HCT116 (cell line): ENCODE data around the gene CSAG2. TPM values are rescaled to one million over a fixed set of nuclear protein-coding genes. Genes with fewer than 3 reads are reported as not detected.
"Not testable (repeated sequence)": the region's sequence is repeated elsewhere in the genome, so short reads cannot be mapped to it uniquely, and the experiment has no call there.

Source experiments
- ATAC-seq: fragments of 200-7000 bp; cut with Tn5 transposase; 2 replicates; pipeline ENCODE4 v1.9.1; 2020; ENCODE audit warnings: mild to moderate bottlenecking, moderate library complexity
- Bru-seq: library from RNA; stranded (reverse); fragments of 400-500 nt; gene quantifications from one replicate; lab custom pipeline; 2021; lab: Mats Ljungman, UMichigan
- BruChase-seq, 2 experiments: library from RNA; stranded (reverse); fragments of 400-500 nt; gene quantifications; one replicate each; lab custom pipeline; 2021; lab: Mats Ljungman, UMichigan
- BruUV-seq: library from RNA; stranded (reverse); fragments of 400-500 nt; replicated peaks from 2 replicates; lab custom pipeline; 2021; lab: Mats Ljungman, UMichigan
- CTCF ChIA-PET: fragments of 300-600 bp; sonication (Branson Sonifier 250); formaldehyde crosslinking; loops from one replicate; lab custom pipeline; 2021; ENCODE audit warnings: antibody characterized with exemption; lab: Charles Lee
- POLR2A ChIA-PET: fragments of 300-600, 350-600 bp; sonication (Branson Sonifier 250); formaldehyde crosslinking; loops from one replicate; lab custom pipeline; 2021; ENCODE audit warnings: antibody characterized with exemption; lab: Charles Lee
- RAD21 ChIA-PET, 2 experiments: fragments of 300-600 bp; sonication (Branson Sonifier 250); formaldehyde crosslinking; loops; one replicate each; lab custom pipeline; 2023; ENCODE audit warnings: low total read pairs in 2 of 2; ENCODE audit not compliant: uncharacterized antibody in 2 of 2, unreplicated experiment in 2 of 2, low non-redundant PET in 1 of 2; lab: Charles Lee
- DNase-seq: peaks from one replicate; pipeline ENCODE4 v3.0.0-alpha.2; 2010; ENCODE audit warnings: low read depth, low spot score
- H2AFZ ChIP-seq: fragments of 200-600 bp; shearing (Covaris generic), sonication (generic); 2 replicates; pipeline ENCODE4 v1.6.1; 2017; ENCODE audit warnings: low read depth, mixed run types, mixed read lengths, antibody characterized with exemption, low read length; ENCODE audit not compliant: poor library complexity, severe bottlenecking
- H3K27ac ChIP-seq: 2 replicates; pipeline ENCODE4 v1.5.1; 2012; ENCODE audit warnings: low read depth, low read length
- H3K27me3 ChIP-seq: fragments of 200-600 bp; sonication (generic); 2 replicates; pipeline ENCODE4 v1.6.1; 2016; ENCODE audit warnings: mixed run types, low read length, mixed read lengths; ENCODE audit not compliant: insufficient read depth
- H3K36me3 ChIP-seq, 2 experiments: fragments of 200-500 bp in 1 of 2; fragments of 200-600 bp in 1 of 2; sonication (Bioruptor generic) in 1 of 2; sonication (generic) in 1 of 2; 2 replicates each; pipeline versions ENCODE4 v1.5.1 to v1.6.1; 2014 to 2016; ENCODE audit warnings: low read length in 2 of 2, inconsistent platforms in 1 of 2, mixed read lengths in 1 of 2, mixed run types in 1 of 2; ENCODE audit not compliant: insufficient read depth in 2 of 2, control insufficient read depth in 1 of 2
- H3K4me1 ChIP-seq, 2 experiments: fragments of 200-600 bp in 1 of 2; sonication (generic) in 1 of 2; 2 replicates each; pipeline versions ENCODE4 v1.5.1 to v1.6.1; 2012 to 2017; ENCODE audit warnings: low read length in 2 of 2, inconsistent platforms in 1 of 2, mild to moderate bottlenecking in 1 of 2, mixed read lengths in 1 of 2, mixed run types in 1 of 2, moderate library complexity in 1 of 2; ENCODE audit not compliant: insufficient read depth in 2 of 2, control insufficient read depth in 1 of 2
- H3K4me2 ChIP-seq: fragments of 200-600 bp; sonication (generic); 2 replicates; pipeline ENCODE4 v1.6.1; 2017; ENCODE audit warnings: mixed run types, low read length, mixed read lengths
- H3K4me3 ChIP-seq, 2 experiments: fragments of 200-600 bp in 1 of 2; sonication (generic) in 1 of 2; replicated peaks in 1 of 2; 2 replicates each; pipeline ENCODE4 v1.5.1; 2011 to 2016; ENCODE audit warnings: low read length in 2 of 2, control low read depth in 1 of 2, low read depth in 1 of 2, mild to moderate bottlenecking in 1 of 2, mixed read lengths in 1 of 2, mixed run types in 1 of 2
- H3K79me2 ChIP-seq: fragments of 200-600 bp; sonication (generic); 2 replicates; pipeline ENCODE4 v1.6.1; 2017; ENCODE audit warnings: mild to moderate bottlenecking, mixed run types, low read length, moderate library complexity, mixed read lengths; ENCODE audit not compliant: insufficient read depth
- H3K9ac ChIP-seq: fragments of 200-600 bp; sonication (generic); 2 replicates; pipeline ENCODE4 v1.6.1; 2016; ENCODE audit warnings: low read length, mixed read lengths
- H3K9me2 ChIP-seq: fragments of 200-600 bp; sonication (generic), shearing (Covaris generic); 2 replicates; pipeline ENCODE4 v1.6.1; 2017; ENCODE audit warnings: mixed run types, mild to moderate bottlenecking, moderate library complexity; ENCODE audit not compliant: insufficient read depth
- H3K9me3 ChIP-seq, 2 experiments: fragments of 200-500 bp in 1 of 2; fragments of 200-600 bp in 1 of 2; sonication (Bioruptor generic) in 1 of 2; sonication (generic) in 1 of 2; 2 replicates each; pipeline ENCODE4 v1.6.1; 2014 to 2017; ENCODE audit warnings: low read length in 2 of 2, mixed read lengths in 2 of 2, inconsistent platforms in 1 of 2, low read depth in 1 of 2, mild to moderate bottlenecking in 1 of 2, mixed run types in 1 of 2, moderate library complexity in 1 of 2; ENCODE audit not compliant: control insufficient read depth in 1 of 2, insufficient read depth in 1 of 2
- H4K20me1 ChIP-seq: fragments of 200-600 bp; sonication (generic), shearing (Covaris generic); 2 replicates; pipeline ENCODE4 v1.6.1; 2017; ENCODE audit warnings: mixed run types, mild to moderate bottlenecking, moderate library complexity; ENCODE audit not compliant: insufficient read depth
- intact Hi-C: fragments of 100-400 bp; cut with micrococcal nuclease; formaldehyde crosslinking; loops from 2 replicates; pipeline ENCODE4 v1.10.0; 2022
- long read RNA-seq: library from polyadenylated mRNA; unstranded; transcript quantifications from one replicate; pipeline ENCODE4 v2.0.0, GENCODE V29; 2021; ENCODE audit not compliant: unreplicated experiment
- polyA plus RNA-seq: library from polyadenylated mRNA; unstranded; fragments of >200 nt; gene quantifications from 2 replicates; pipeline ENCODE4 v1.2.1, GENCODE V29; 2012; ENCODE audit warnings: missing spikeins
- total RNA-seq: library from RNA; stranded (reverse); gene quantifications from one replicate; pipeline ENCODE4 v1.2.1, GENCODE V29; 2021; ENCODE audit not compliant: unreplicated experiment

CSAG2 gene, protein sequence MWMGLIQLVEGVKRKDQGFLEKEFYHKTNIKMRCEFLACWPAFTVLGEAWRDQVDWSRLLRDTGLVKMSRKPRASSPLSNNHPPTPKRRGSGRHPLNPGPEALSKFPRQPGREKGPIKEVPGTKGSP
- total RNA-seq (not detected), Bru-seq, nascent RNA (percentile 29 among the genes with signal in this experiment), BruChase-seq, experiment 1, labeled RNA remaining after a 6-hour chase (percentile 32 among the genes with signal in this experiment), BruChase-seq, experiment 2, labeled RNA remaining after a 2-hour chase (percentile 34 among the genes with signal in this experiment)
- 0.46 and 2.0 TPM in 2 replicates for polyA plus RNA-seq
- long read RNA-seq, partial matches to known transcripts = 0 of 3 reads
- long read RNA-seq, other reads (novel, unspliced or antisense) = 3 of 3 reads

DNA sequence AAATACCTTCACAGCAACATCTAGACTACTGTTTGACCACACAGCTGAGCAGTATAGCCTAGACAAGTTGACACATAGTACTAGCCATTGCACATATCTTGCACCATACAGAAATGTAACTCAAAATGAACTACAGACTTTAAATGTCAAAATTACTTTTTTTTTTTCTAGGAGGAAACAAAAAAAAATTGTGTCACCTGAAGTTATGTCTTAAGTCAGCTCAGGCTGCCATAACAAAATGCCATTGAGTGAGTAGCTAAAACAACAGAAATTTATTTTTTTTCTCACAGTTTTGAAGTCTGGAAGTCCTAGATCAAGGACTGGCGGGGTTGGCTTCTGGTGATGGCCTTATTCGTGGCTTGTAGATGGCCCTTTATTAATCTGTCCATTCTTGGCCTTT is at the start of gene CSAG2:
Gene CSAG2, minus strand, starts transcription at position 101 of the 400 bp plus-strand sequence. CDS start 161 bp downstream, outside the sequence.
- H3K9me2 ChIP-seq, POLR2A ChIA-PET, H3K79me2 ChIP-seq, H2AFZ ChIP-seq, H3K36me3 ChIP-seq, H3K4me2 ChIP-seq, RAD21 ChIA-PET, H3K9me3 ChIP-seq, H3K4me3 ChIP-seq, H3K27ac ChIP-seq, intact Hi-C loops, DNase-seq, H3K27me3 ChIP-seq, H3K9ac ChIP-seq, BruUV-seq, ATAC-seq, H4K20me1 ChIP-seq, H3K4me1 ChIP-seq, CTCF ChIA-PET: not testable (repeated sequence)

DNA sequence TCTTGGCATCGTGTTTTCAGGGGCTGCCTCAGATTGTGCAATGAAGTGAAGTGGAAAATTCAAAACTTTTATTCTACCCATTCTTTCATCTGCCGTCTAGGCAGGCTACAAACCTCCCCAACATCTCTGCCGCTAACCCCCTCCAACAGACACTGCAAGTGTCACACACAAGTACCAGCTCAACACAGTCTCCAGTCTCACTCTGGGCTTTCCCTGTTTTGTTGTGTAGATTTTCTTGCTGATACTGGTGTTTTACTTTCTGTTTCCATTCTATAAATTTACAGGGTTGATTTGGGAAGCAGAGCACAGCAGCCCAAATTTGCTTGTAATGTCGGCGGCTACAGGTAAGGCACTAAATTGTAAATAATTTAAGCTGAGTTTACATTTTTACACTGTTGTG is 45.8 kb upstream of the CSAG2 start:
- DNase-seq, H3K27me3 ChIP-seq, H3K4me3 ChIP-seq, CTCF ChIA-PET, RAD21 ChIA-PET, H3K9ac ChIP-seq, H3K79me2 ChIP-seq, H3K4me1 ChIP-seq, ATAC-seq, H3K36me3 ChIP-seq, H3K9me2 ChIP-seq, intact Hi-C loops, POLR2A ChIA-PET, H2AFZ ChIP-seq, H3K9me3 ChIP-seq, BruUV-seq, H4K20me1 ChIP-seq, H3K4me2 ChIP-seq, H3K27ac ChIP-seq: not testable (repeated sequence)

DNA sequence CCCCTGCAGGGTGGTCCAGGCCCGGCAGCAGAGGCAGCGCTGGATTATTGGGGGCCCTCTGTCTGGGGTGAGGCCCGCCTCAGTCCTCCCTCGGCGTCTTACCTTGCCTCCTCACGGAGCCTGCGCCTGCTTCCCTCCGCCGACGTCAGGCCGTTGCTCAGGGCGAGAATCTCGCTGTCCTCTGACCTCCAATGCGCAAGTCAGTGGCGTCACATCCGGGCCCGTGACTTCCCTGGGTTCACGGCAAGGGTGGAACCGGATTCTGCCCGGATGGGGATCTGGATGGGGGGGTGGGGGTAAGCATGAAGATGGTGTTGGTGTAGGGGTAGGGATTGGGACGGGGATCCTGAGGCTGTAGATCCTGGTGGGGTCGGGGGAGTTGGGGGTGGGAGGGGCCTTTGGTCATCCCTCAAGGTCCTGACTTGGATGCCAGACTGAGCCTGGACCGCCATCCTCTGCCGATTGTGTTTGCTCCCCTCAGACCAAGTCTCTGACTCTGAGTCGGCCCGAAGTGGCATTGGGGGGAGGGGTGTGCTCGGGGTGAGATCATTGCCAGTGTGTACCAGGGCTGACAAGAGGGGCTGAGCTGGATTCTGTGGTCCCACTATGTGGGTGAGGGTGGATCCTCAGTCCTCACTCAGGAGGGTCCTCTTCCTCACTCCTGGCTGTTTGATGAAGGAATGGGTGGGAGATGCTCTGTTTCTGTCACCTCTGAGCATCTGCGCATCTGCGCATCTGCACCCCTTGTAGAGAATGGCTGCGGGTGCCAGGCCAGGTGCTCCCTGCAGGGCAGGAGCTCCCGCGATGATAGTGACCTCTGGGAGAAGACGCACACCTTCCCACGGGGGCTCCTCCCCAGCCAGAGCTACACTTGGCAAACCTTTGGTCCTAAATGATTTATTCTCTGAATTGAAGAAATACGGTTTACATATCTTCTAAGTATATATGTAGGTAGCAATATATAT is 44.9 kb upstream of the CSAG2 start, which contains the start of gene MAGEA2:
Gene MAGEA2, minus strand, starts transcription at position 157 of the 965 bp plus-strand sequence. CDS start 2,479 bp downstream, outside the sequence.
- H3K27me3 ChIP-seq, H3K4me3 ChIP-seq, H3K36me3 ChIP-seq, H4K20me1 ChIP-seq, H3K9me2 ChIP-seq, H3K9me3 ChIP-seq, CTCF ChIA-PET, H3K27ac ChIP-seq, DNase-seq, H3K4me2 ChIP-seq, H2AFZ ChIP-seq, BruUV-seq, intact Hi-C loops, POLR2A ChIA-PET, H3K79me2 ChIP-seq, H3K9ac ChIP-seq, H3K4me1 ChIP-seq, RAD21 ChIA-PET: not testable (repeated sequence)
- peak; percentile 87 for ATAC-seq
